ENCODE data around the gene LACTB.
"Not testable (repeated sequence)": the region's sequence is repeated elsewhere in the genome, so short reads cannot be mapped to it uniquely, and the experiment has no call there.

GRCh38 chr15:63099581-63099980 is 22.1 kb upstream of the LACTB start:
- not testable (repeated sequence) for TF ChIP-seq CTCF (IDR thresholded peaks at IDR 0.05; ENCODE audit: insufficient read depth, low read length, poor library complexity, severe bottlenecking); EZH2phosphoT487 (conservative IDR thresholded peaks at IDR 0.05; ENCODE audit: low read length)

Data from SU-DHL-6 (cell line).